Measurements from ENCODE around the gene RAD51B.

The RAD51B gene

GRCh38 chr14:68716698-68717097, 897.1 kb downstream of the RAD51B start:
- Mint-ChIP-seq H3K27me3 (no peaks in the 10 kb centered on the region), H3K36me3 (ENCODE audit: insufficient read depth) (no peaks in the 10 kb centered on the region), H3K27ac (no peak overlapping the region), H3K4me1 (ENCODE audit: low read depth in 2 of 2) (peaks cover 28 to 43% of the 10 kb centered on the region in 2 donors), H3K9me3 (peaks cover 4 to 8% of the 10 kb centered on the region in 2 donors), H3K4me3 (no peak overlapping the region)
- ATAC-seq (replicated peaks) (no peak), DNase-seq (no peak)

GRCh38 chr14:68718023-68718990, 898.7 kb downstream of the RAD51B start:
- ATAC-seq (replicated peaks) (no peak), DNase-seq (no peak)
- Mint-ChIP-seq H3K9me3 (peaks cover 4 to 8% of the 10 kb centered on the region in 2 donors), H3K4me1 (ENCODE audit: low read depth in 2 of 2) (peaks cover 14 to 27% of the 10 kb centered on the region in 2 donors), H3K4me3 (no peak overlapping the region), H3K27ac (no peak overlapping the region), H3K27me3 (no peaks in the 10 kb centered on the region), H3K36me3 (ENCODE audit: insufficient read depth) (no peaks in the 10 kb centered on the region)

- peak overlapping the region in 1 of 2 donors; percentile 50 for H3K4me3 Mint-ChIP-seq
- no peaks in the 10 kb centered on the region for H3K27me3 Mint-ChIP-seq
- DNase-seq (peak in 2 of 3 experiments; percentile 11 to 14), ATAC-seq (replicated peaks) (peak; percentile 95)
- H3K36me3 Mint-ChIP-seq (ENCODE audit: insufficient read depth): no peaks in the 10 kb centered on the region
- H3K9me3 Mint-ChIP-seq: peaks cover 4 to 8% of the 10 kb centered on the region in 2 donors
- peak overlapping the region in 1 of 2 donors; percentile 81 for H3K27ac Mint-ChIP-seq
- peaks cover 9 to 23% of the 10 kb centered on the region in 2 donors for H3K4me1 Mint-ChIP-seq (ENCODE audit: low read depth in 2 of 2)
These were observed 900.2 kb downstream of the RAD51B start for GRCh38 chr14:68719634-68720384.

GRCh38 chr14:68722186-68722585, 902.6 kb downstream of the RAD51B start:
- Mint-ChIP-seq H3K36me3 (ENCODE audit: insufficient read depth) (no peaks in the 10 kb centered on the region), H3K27ac (no peak overlapping the region), H3K27me3 (no peaks in the 10 kb centered on the region), H3K9me3 (peaks cover 4 to 8% of the 10 kb centered on the region in 2 donors), H3K4me1 (ENCODE audit: low read depth in 2 of 2) (peaks cover 9 to 23% of the 10 kb centered on the region in 2 donors), H3K4me3 (no peak overlapping the region)
- ATAC-seq (replicated peaks): no peak
- DNase-seq: no peak

- no peak for DNase-seq
- Mint-ChIP-seq H3K27ac (no peak overlapping the region), H3K27me3 (no peaks in the 10 kb centered on the region), H3K9me3 (peaks cover 4 to 8% of the 10 kb centered on the region in 2 donors), H3K4me3 (no peak overlapping the region), H3K36me3 (ENCODE audit: insufficient read depth) (no peaks in the 10 kb centered on the region), H3K4me1 (ENCODE audit: low read depth in 2 of 2) (peaks cover 13 to 27% of the 10 kb centered on the region in 2 donors)
- no peak for ATAC-seq (replicated peaks)
These were observed 903.5 kb downstream of the RAD51B start for GRCh38 chr14:68722968-68723566.

GRCh38 chr14:68723808-68724268, 904.3 kb downstream of the RAD51B start:
- Mint-ChIP-seq H3K36me3 (ENCODE audit: insufficient read depth) (no peaks in the 10 kb centered on the region), H3K27me3 (no peaks in the 10 kb centered on the region), H3K27ac (no peak overlapping the region), H3K4me1 (ENCODE audit: low read depth in 2 of 2) (peaks cover 13 to 22% of the 10 kb centered on the region in 2 donors), H3K4me3 (no peak overlapping the region), H3K9me3 (peaks cover 4 to 8% of the 10 kb centered on the region in 2 donors)
- ATAC-seq (replicated peaks): no peak
- DNase-seq: no peak

GRCh38 chr14:68724914-68725313, 905.3 kb downstream of the RAD51B start:
- no peak for ATAC-seq (replicated peaks)
- no peaks in the 10 kb centered on the region for H3K27me3 Mint-ChIP-seq
- H3K27ac Mint-ChIP-seq: no peak overlapping the region
- no peaks in the 10 kb centered on the region for H3K36me3 Mint-ChIP-seq (ENCODE audit: insufficient read depth)
- H3K4me1 Mint-ChIP-seq (ENCODE audit: low read depth in 2 of 2): peaks cover 11 to 15% of the 10 kb centered on the region in 2 donors
- H3K9me3 Mint-ChIP-seq: no peaks in the 10 kb centered on the region
- H3K4me3 Mint-ChIP-seq: no peak overlapping the region
- no peak for DNase-seq

GRCh38 chr14:68726093-68726695, 906.6 kb downstream of the RAD51B start:
- H3K4me3 Mint-ChIP-seq: no peak overlapping the region
- no peak for DNase-seq
- no peak overlapping the region for H3K27ac Mint-ChIP-seq
- ATAC-seq (replicated peaks): no peak
- no peaks in the 10 kb centered on the region for H3K9me3 Mint-ChIP-seq
- peaks cover 7 to 9% of the 10 kb centered on the region in 2 donors for H3K4me1 Mint-ChIP-seq (ENCODE audit: low read depth in 2 of 2)
- no peaks in the 10 kb centered on the region for H3K27me3 Mint-ChIP-seq
- no peaks in the 10 kb centered on the region for H3K36me3 Mint-ChIP-seq (ENCODE audit: insufficient read depth)

- no peaks in the 10 kb centered on the region for H3K27me3 Mint-ChIP-seq
- no peaks in the 10 kb centered on the region for H3K36me3 Mint-ChIP-seq (ENCODE audit: insufficient read depth)
- DNase-seq (no peak), ATAC-seq (replicated peaks) (no peak)
- peaks cover 7 to 9% of the 10 kb centered on the region in 2 donors for H3K4me1 Mint-ChIP-seq (ENCODE audit: low read depth in 2 of 2)
- H3K27ac Mint-ChIP-seq: no peak overlapping the region
- no peak overlapping the region for H3K4me3 Mint-ChIP-seq
- H3K9me3 Mint-ChIP-seq: no peaks in the 10 kb centered on the region
These were observed 907.9 kb downstream of the RAD51B start for GRCh38 chr14:68727315-68728047.

GRCh38 chr14:68728342-68729106, 908.9 kb downstream of the RAD51B start:
- no peak for ATAC-seq (replicated peaks)
- Mint-ChIP-seq H3K4me3 (no peak overlapping the region), H3K27ac (peak overlapping the region in 1 of 2 donors; percentile 9), H3K27me3 (no peaks in the 10 kb centered on the region), H3K36me3 (ENCODE audit: insufficient read depth) (peaks cover 3% of the 10 kb centered on the region), H3K9me3 (no peaks in the 10 kb centered on the region), H3K4me1 (ENCODE audit: low read depth in 2 of 2) (peaks cover 14 to 15% of the 10 kb centered on the region in 2 donors)
- DNase-seq: no peak

GRCh38 chr14:68729556-68729955, 910.0 kb downstream of the RAD51B start:
- Mint-ChIP-seq H3K9me3 (no peaks in the 10 kb centered on the region), H3K27ac (peak overlapping the region in 1 of 2 donors; percentile 44), H3K4me3 (no peak overlapping the region), H3K36me3 (ENCODE audit: insufficient read depth) (peaks cover 3% of the 10 kb centered on the region), H3K4me1 (ENCODE audit: low read depth in 2 of 2) (peaks cover 22 to 23% of the 10 kb centered on the region in 2 donors), H3K27me3 (no peaks in the 10 kb centered on the region)
- ATAC-seq (replicated peaks): no peak
- no peak for DNase-seq

GRCh38 chr14:68730348-68730747, 910.8 kb downstream of the RAD51B start:
- Mint-ChIP-seq H3K4me1 (ENCODE audit: low read depth in 2 of 2) (peaks cover 29% of the 10 kb centered on the region in 2 donors), H3K27ac (peak overlapping the region; percentile 44 to 53), H3K36me3 (ENCODE audit: insufficient read depth) (peaks cover 3% of the 10 kb centered on the region), H3K4me3 (no peak overlapping the region), H3K9me3 (no peaks in the 10 kb centered on the region), H3K27me3 (no peaks in the 10 kb centered on the region)
- DNase-seq (no peak), ATAC-seq (replicated peaks) (no peak)

All from effector memory CD8-positive, alpha-beta T cell (primary cell).